ENCODE data around the gene MUC4. TPM values are rescaled to one million over a fixed set of nuclear protein-coding genes. Genes with fewer than 3 reads are reported as not detected.

Gene MUC4
- total and polyA plus RNA-seq, 9 of the 15 experiments (the other 6 are each of a cell fraction or from before 2014, with no cell fraction given) = under 0.01 to 0.21 (median 0.10) TPM; not detected in 4

DNA sequence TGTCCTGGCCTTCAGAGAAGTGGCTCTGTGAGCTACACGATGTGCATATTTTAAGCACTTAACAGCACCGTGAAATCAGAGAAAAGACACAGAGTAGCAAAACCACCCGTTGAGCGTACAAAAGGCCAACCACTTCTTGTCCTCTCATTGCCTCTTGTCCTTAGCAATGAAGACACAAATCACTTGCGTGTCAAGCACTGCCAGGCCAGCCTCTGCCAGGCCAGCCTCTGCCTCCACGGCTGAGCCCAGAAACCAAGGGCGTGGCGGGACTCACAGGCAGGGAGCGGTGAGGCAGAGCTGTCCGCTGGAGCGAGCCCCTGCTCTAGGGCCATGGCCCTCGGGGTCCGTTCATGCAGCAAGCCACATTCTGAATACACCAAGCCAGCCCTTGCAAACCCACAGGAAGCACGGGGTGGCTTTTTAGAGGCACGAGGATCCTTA, 4.0 kb downstream of the MUC4 start (continued):
- TF ChIP-seq TRIM24 (IDR thresholded peaks at IDR 0.05) = no peak
- no peak for TF ChIP-seq ELF1 (tag; IDR thresholded peaks at IDR 0.05)
- TF ChIP-seq, protein P1, sequence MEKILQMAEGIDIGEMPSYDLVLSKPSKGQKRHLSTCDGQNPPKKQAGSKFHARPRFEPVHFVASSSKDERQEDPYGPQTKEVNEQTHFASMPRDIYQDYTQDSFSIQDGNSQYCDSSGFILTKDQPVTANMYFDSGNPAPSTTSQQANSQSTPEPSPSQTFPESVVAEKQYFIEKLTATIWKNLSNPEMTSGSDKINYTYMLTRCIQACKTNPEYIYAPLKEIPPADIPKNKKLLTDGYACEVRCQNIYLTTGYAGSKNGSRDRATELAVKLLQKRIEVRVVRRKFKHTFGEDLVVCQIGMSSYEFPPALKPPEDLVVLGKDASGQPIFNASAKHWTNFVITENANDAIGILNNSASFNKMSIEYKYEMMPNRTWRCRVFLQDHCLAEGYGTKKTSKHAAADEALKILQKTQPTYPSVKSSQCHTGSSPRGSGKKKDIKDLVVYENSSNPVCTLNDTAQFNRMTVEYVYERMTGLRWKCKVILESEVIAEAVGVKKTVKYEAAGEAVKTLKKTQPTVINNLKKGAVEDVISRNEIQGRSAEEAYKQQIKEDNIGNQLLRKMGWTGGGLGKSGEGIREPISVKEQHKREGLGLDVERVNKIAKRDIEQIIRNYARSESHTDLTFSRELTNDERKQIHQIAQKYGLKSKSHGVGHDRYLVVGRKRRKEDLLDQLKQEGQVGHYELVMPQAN (IDR thresholded peaks at IDR 0.05; ENCODE audit: borderline replicate concordance) = no peak
- TF ChIP-seq, protein P2, sequence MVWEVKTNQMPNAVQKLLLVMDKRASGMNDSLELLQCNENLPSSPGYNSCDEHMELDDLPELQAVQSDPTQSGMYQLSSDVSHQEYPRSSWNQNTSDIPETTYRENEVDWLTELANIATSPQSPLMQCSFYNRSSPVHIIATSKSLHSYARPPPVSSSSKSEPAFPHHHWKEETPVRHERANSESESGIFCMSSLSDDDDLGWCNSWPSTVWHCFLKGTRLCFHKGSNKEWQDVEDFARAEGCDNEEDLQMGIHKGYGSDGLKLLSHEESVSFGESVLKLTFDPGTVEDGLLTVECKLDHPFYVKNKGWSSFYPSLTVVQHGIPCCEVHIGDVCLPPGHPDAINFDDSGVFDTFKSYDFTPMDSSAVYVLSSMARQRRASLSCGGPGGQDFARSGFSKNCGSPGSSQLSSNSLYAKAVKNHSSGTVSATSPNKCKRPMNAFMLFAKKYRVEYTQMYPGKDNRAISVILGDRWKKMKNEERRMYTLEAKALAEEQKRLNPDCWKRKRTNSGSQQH (CRISPR knock-in tag; IDR thresholded peaks at IDR 0.05) = no peak
- no peak for TF ChIP-seq ZNF143 (CRISPR knock-in tag; IDR thresholded peaks at IDR 0.05)
- no peak for TF ChIP-seq NONO (IDR thresholded peaks at IDR 0.05; ENCODE audit: low read depth in 2 of 2, low read length in 1 of 2)
- TF ChIP-seq DLX4 (CRISPR knock-in tag; IDR thresholded peaks at IDR 0.05) = no peak
- TF ChIP-seq GATAD2A (IDR thresholded peaks at IDR 0.05) = no peak
- TF ChIP-seq HES1 (IDR thresholded peaks at IDR 0.05; ENCODE audit: low read depth) = no peak

Data from K562 (cell line).